Loucy (cell line): ENCODE measurements around the gene RNU2-1.

Experiments used
- H2AFZ ChIP-seq: fragments of 200-600 bp; sonication (generic); 2 replicates; pipeline ENCODE4 v1.6.0; 2016; ENCODE audit warnings: antibody characterized with exemption, mild to moderate bottlenecking, low read length, moderate library complexity
- H3F3A ChIP-seq: fragments of 200-600 bp; 2 replicates; pipeline ENCODE4 v1.6.0; 2016; ENCODE audit warnings: antibody characterized with exemption, low read depth, mild to moderate bottlenecking
- H3K27me3 ChIP-seq: fragments of 200-600 bp; sonication (generic); 2 replicates; pipeline ENCODE4 v1.6.1; 2014; ENCODE audit warnings: low read length, mild to moderate bottlenecking; ENCODE audit not compliant: insufficient read depth, poor library complexity, severe bottlenecking
- H3K36me3 ChIP-seq: fragments of 200-600 bp; sonication (generic); 2 replicates; pipeline ENCODE4 v1.6.1; 2016; ENCODE audit warnings: low read length; ENCODE audit not compliant: insufficient read depth
- H3K4me1 ChIP-seq: fragments of 200-600 bp; sonication (generic); 2 replicates; pipeline ENCODE4 v1.5.1; 2014; ENCODE audit warnings: low read length, mild to moderate bottlenecking; ENCODE audit not compliant: insufficient read depth, poor library complexity, severe bottlenecking
- H3K4me2 ChIP-seq: fragments of 200-600 bp; sonication (generic); 2 replicates; pipeline ENCODE4 v1.6.0; 2014; ENCODE audit warnings: antibody characterized with exemption, low read length, low read depth, mild to moderate bottlenecking; ENCODE audit not compliant: poor library complexity, severe bottlenecking
- H3K4me3 ChIP-seq: fragments of 200-600 bp; sonication (generic); 2 replicates; pipeline ENCODE4 v1.5.1; 2014; ENCODE audit warnings: low read length, mild to moderate bottlenecking, mixed read lengths; ENCODE audit not compliant: poor library complexity, severe bottlenecking
- H3K79me2 ChIP-seq: fragments of 200-600 bp; sonication (generic); 2 replicates; pipeline ENCODE4 v1.6.1; 2014; ENCODE audit warnings: low read length; ENCODE audit not compliant: insufficient read depth
- H3K9ac ChIP-seq: fragments of 200-600 bp; sonication (generic); 2 replicates; pipeline ENCODE4 v1.6.0; 2014; ENCODE audit warnings: mild to moderate bottlenecking, low read depth, low read length, moderate library complexity; ENCODE audit not compliant: poor library complexity, severe bottlenecking
- H3K9me2 ChIP-seq: fragments of 200-600 bp; sonication (generic); replicated peaks from 2 replicates; pipeline ENCODE4 v1.6.1; 2016; ENCODE audit warnings: low read depth, low read length, mixed read lengths
- H3K9me3 ChIP-seq: fragments of 200-600 bp; sonication (generic); 2 replicates; pipeline ENCODE4 v1.6.1; 2014; ENCODE audit warnings: mild to moderate bottlenecking, antibody characterized with exemption, low read length, low read depth; ENCODE audit not compliant: insufficient read depth
- H4K20me1 ChIP-seq: fragments of 200-600 bp; sonication (generic); 2 replicates; pipeline ENCODE4 v1.6.0; 2014; ENCODE audit warnings: antibody characterized with exemption, low read length, mild to moderate bottlenecking; ENCODE audit not compliant: insufficient read depth, poor library complexity, severe bottlenecking
- EZH2phosphoT487 ChIP-seq: fragments of 200-600 bp; IDR thresholded peaks from 2 replicates; pipeline ENCODE4 v1.6.1; 2018; ENCODE audit warnings: antibody characterized with exemption, mild to moderate bottlenecking, moderate library complexity, borderline replicate concordance
- TF ChIP-seq, protein P1 (sequence below): fragments of 200-600 bp; sonication (generic); conservative IDR thresholded peaks from 2 replicates; pipeline ENCODE4 v1.5.1; 2014; ENCODE audit warnings: mild to moderate bottlenecking, antibody characterized with exemption, low read length

RNU2-1 gene

DNA sequence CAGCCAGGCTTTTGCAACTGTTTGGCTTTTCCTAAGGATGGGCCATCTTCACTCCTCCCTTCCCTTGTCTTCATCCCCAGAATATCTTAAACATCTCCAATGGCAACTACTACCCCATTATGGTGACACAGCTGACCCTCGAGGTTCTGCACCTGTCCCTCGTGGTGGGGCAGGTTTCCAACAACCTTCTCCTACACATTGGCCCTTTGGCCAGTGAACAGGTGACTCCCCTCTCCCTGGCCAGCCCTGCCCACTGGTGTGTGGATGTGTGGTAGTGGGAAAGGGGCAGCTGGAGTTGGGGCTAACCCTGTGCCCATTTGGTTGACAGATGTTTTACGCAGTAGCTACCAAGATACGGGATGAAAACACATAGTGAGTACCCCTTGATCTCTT is 17.4 kb downstream of the RNU2-1 start:
- Histone ChIP-seq H3K9me3 (no peaks in the 10 kb centered on the region), H3K9ac (no peak overlapping the region), H3K9me2 (no peaks in the 10 kb centered on the region), H3K79me2 (peaks cover 12% of the 10 kb centered on the region; the same call in 1 of the 2 replicates), H3K4me2 (no peak overlapping the region), H4K20me1 (peaks cover 4% of the 10 kb centered on the region), H3K4me3 (no peak overlapping the region), H2AFZ (no peak overlapping the region), H3K27me3 (no peaks in the 10 kb centered on the region), H3F3A (no peaks in the 10 kb centered on the region), H3K36me3 (no peaks in the 10 kb centered on the region), H3K4me1 (peaks cover 38% of the 10 kb centered on the region)
- TF ChIP-seq, protein P1, sequence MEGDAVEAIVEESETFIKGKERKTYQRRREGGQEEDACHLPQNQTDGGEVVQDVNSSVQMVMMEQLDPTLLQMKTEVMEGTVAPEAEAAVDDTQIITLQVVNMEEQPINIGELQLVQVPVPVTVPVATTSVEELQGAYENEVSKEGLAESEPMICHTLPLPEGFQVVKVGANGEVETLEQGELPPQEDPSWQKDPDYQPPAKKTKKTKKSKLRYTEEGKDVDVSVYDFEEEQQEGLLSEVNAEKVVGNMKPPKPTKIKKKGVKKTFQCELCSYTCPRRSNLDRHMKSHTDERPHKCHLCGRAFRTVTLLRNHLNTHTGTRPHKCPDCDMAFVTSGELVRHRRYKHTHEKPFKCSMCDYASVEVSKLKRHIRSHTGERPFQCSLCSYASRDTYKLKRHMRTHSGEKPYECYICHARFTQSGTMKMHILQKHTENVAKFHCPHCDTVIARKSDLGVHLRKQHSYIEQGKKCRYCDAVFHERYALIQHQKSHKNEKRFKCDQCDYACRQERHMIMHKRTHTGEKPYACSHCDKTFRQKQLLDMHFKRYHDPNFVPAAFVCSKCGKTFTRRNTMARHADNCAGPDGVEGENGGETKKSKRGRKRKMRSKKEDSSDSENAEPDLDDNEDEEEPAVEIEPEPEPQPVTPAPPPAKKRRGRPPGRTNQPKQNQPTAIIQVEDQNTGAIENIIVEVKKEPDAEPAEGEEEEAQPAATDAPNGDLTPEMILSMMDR: no peak
- TF ChIP-seq EZH2phosphoT487: no peak

DNA sequence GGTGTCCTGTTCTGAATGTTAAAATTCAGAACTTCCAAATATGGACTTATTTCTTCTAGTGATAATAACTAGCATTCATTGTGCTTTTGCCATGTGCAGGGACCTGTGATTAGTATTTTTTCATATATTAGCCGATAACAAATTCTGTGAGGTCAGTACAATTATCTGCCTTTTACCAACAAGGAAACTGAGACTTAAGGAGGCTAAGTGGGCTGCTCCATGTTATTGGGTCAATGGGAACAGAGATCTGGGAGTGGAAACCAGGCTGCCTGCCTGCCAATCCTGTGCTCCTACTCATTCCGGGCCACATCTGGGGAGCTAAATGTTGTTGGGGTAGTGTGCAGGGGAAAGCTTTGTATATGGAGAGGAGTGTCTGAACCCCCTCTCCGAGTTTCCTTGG is 18.4 kb downstream of the RNU2-1 start:
- no peaks in the 10 kb centered on the region for H3K27me3 ChIP-seq
- peaks cover 16% of the 10 kb centered on the region; the same call in 1 of the 2 replicates for H3K79me2 ChIP-seq
- no peaks in the 10 kb centered on the region for H3K9me3 ChIP-seq
- H3K4me3 ChIP-seq: no peak overlapping the region
- H4K20me1 ChIP-seq: peaks cover 4% of the 10 kb centered on the region
- H3K36me3 ChIP-seq: no peaks in the 10 kb centered on the region; the same call in 1 of the 2 replicates
- no peak overlapping the region for H2AFZ ChIP-seq
- peaks cover 48% of the 10 kb centered on the region for H3K4me1 ChIP-seq
- no peaks in the 10 kb centered on the region for H3F3A ChIP-seq
- no peak overlapping the region for H3K4me2 ChIP-seq
- TF ChIP-seq, protein P1: no peak
- TF ChIP-seq EZH2phosphoT487: no peak
- H3K9ac ChIP-seq: no peak overlapping the region
- no peaks in the 10 kb centered on the region for H3K9me2 ChIP-seq

DNA sequence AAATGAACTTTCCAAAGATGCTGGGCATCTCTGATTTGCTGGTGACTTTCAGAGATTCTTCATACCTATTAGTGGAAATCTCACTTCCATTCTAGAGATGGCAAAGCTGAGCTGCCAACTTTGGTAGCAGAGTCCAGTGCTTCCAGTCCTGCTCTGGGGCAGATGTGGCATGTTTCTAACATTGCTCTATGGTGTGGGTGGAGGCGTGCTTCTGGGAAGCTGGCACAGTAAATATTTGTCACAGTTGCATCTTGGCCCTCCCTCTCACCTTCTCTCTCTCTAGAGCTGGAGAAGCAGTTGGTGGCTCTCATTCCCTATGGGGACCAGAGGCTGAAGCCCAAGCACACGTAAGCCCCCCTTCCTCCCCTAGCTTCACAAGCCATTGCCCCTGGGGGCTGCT is 20.2 kb downstream of the RNU2-1 start:
- Histone ChIP-seq H3K4me3 (peak overlapping the region; percentile 86), H3K9ac (peak overlapping the region; percentile 87), H3K27me3 (no peaks in the 10 kb centered on the region), H3F3A (no peaks in the 10 kb centered on the region), H4K20me1 (peaks cover 4% of the 10 kb centered on the region), H3K4me1 (peaks cover 49% of the 10 kb centered on the region), H2AFZ (no peak overlapping the region), H3K79me2 (peaks cover 16% of the 10 kb centered on the region; the same call in 1 of the 2 replicates), H3K9me3 (no peaks in the 10 kb centered on the region), H3K4me2 (peak overlapping the region; percentile 90), H3K9me2 (no peaks in the 10 kb centered on the region), H3K36me3 (no peaks in the 10 kb centered on the region; the same call in 1 of the 2 replicates)
- TF ChIP-seq, protein P1: no peak
- TF ChIP-seq EZH2phosphoT487: no peak
